Omental fat pad (tissue), 4 donors: Measurements from ENCODE around the gene SPIRE1. TPM values are rescaled to one million over a fixed set of nuclear protein-coding genes. Genes with fewer than 3 reads are reported as not detected.
"Not testable (repeated sequence)": the region's sequence is repeated elsewhere in the genome, so short reads cannot be mapped to it uniquely, and the experiment has no call there.

Experiments
- ATAC-seq: fragments of 150-250 bp; one replicate; pipeline ENCODE4 v1.9.1; 2016; ENCODE audit warnings: mild to moderate bottlenecking, moderate library complexity; ENCODE audit not compliant: low FRiP score
- DNase-seq: peaks from one replicate; pipeline ENCODE4 v3.0.0-alpha.2; 2019; ENCODE audit warnings: low spot score
- CTCF ChIP-seq, 3 donors: fragments of 450-650 bp; IDR thresholded peaks; one replicate each; pipeline ENCODE4 v1.5.1; 2016 to 2017; ENCODE audit warnings: antibody characterized with exemption in 3 of 3, mild to moderate bottlenecking in 3 of 3, moderate library complexity in 2 of 3
- total RNA-seq, 4 donors: library from RNA; depleted of rRNA; stranded (reverse); fragments of >200 nt; gene quantifications; one replicate each; pipeline ENCODE4 v1.1.0, GENCODE V29; 2016

SPIRE1 gene
- total RNA-seq, 4 donors from 2014 or later: 16.8 to 29.2 (median 24.8) TPM

- no peak for TF ChIP-seq CTCF (IDR thresholded peaks at IDR 0.05)
- ATAC-seq: no peak
- no peak for DNase-seq
These were observed 86.3 kb downstream of the SPIRE1 start for GRCh38 chr18:12571630-12572029.

- no peak for TF ChIP-seq CTCF (IDR thresholded peaks at IDR 0.05)
- ATAC-seq: no peak
These were observed 88.1 kb downstream of the SPIRE1 start for GRCh38 chr18:12569791-12570190.

GRCh38 chr18:12567849-12568248 is 90.1 kb downstream of the SPIRE1 start:
- no peak for TF ChIP-seq CTCF (IDR thresholded peaks at IDR 0.05)
- no peak for ATAC-seq
- DNase-seq: no peak

More at GRCh38 chr18:12569791-12570190, 88.1 kb downstream of the SPIRE1 start:
- DNase-seq: no peak

GRCh38 chr18:12564861-12565260 is 93.0 kb downstream of the SPIRE1 start:
- no peak for TF ChIP-seq CTCF (IDR thresholded peaks at IDR 0.05)
- DNase-seq (no peak), ATAC-seq (no peak)

GRCh38 chr18:12564378-12564777 is 93.5 kb downstream of the SPIRE1 start:
- TF ChIP-seq CTCF (IDR thresholded peaks at IDR 0.05): no peak
- DNase-seq (no peak), ATAC-seq (no peak)

- ATAC-seq, DNase-seq: not testable (repeated sequence)
These were observed 97.3 kb downstream of the SPIRE1 start for GRCh38 chr18:12560600-12560999.

- ATAC-seq (no peak), DNase-seq (no peak)
- TF ChIP-seq CTCF (IDR thresholded peaks at IDR 0.05): no peak
These were observed 98.6 kb downstream of the SPIRE1 start for GRCh38 chr18:12559319-12559718.
